Measurements from ENCODE around the gene TPRKB.
"Not testable (repeated sequence)": the region's sequence is repeated elsewhere in the genome, so short reads cannot be mapped to it uniquely, and the experiment has no call there.

The TPRKB gene

GRCh38 chr2:73740767-73741166 lies 3.6 kb upstream of the TPRKB start:
- no peak for DNase-seq (ENCODE audit: extremely low read depth in 1 of 2, low read depth in 1 of 2)

- no peak for DNase-seq (ENCODE audit: extremely low read depth in 1 of 2, low read depth in 1 of 2)
Measured at GRCh38 chr2:73739101-73739500, 2.0 kb upstream of the TPRKB start.

GRCh38 chr2:73736378-73736777 lies 767 bp downstream of the TPRKB start:
- DNase-seq (ENCODE audit: extremely low read depth in 1 of 2, low read depth in 1 of 2), result no peak

- DNase-seq (ENCODE audit: extremely low read depth in 1 of 2, low read depth in 1 of 2), result no peak
Measured at GRCh38 chr2:73730810-73731209, 6.3 kb downstream of the TPRKB start.

GRCh38 chr2:73728711-73729110 lies 8.4 kb downstream of the TPRKB start:
- DNase-seq (ENCODE audit: extremely low read depth in 1 of 2, low read depth in 1 of 2), result no peak

- no peak for DNase-seq (ENCODE audit: extremely low read depth in 1 of 2, low read depth in 1 of 2)
Measured at GRCh38 chr2:73728043-73728442, 9.1 kb downstream of the TPRKB start.

- DNase-seq (ENCODE audit: extremely low read depth in 1 of 2, low read depth in 1 of 2), result not testable (repeated sequence)
Measured at GRCh38 chr2:73726657-73727056, 10.5 kb downstream of the TPRKB start.

GRCh38 chr2:73718851-73719621 lies 18.1 kb downstream of the TPRKB start:
- no peak for DNase-seq (ENCODE audit: extremely low read depth in 1 of 2, low read depth in 1 of 2)

- no peak for DNase-seq (ENCODE audit: extremely low read depth in 1 of 2, low read depth in 1 of 2)
Measured at GRCh38 chr2:73718421-73718820, 18.7 kb downstream of the TPRKB start.

- not testable (repeated sequence) for DNase-seq (ENCODE audit: extremely low read depth in 1 of 2, low read depth in 1 of 2)
Measured at GRCh38 chr2:73717695-73718094, 19.4 kb downstream of the TPRKB start.

GRCh38 chr2:73717251-73717606 lies 19.9 kb downstream of the TPRKB start:
- DNase-seq (ENCODE audit: extremely low read depth in 1 of 2, low read depth in 1 of 2), result no peak

GRCh38 chr2:73716543-73717250 lies 20.4 kb downstream of the TPRKB start:
- DNase-seq (ENCODE audit: extremely low read depth in 1 of 2, low read depth in 1 of 2), result no peak

GRCh38 chr2:73714091-73714490 lies 23.1 kb downstream of the TPRKB start:
- DNase-seq (ENCODE audit: extremely low read depth in 1 of 2, low read depth in 1 of 2), result no peak

GRCh38 chr2:73708527-73708926 lies 28.6 kb downstream of the TPRKB start:
- DNase-seq (ENCODE audit: extremely low read depth in 1 of 2, low read depth in 1 of 2), result no peak

GRCh38 chr2:73707636-73708035 lies 29.5 kb downstream of the TPRKB start:
- no peak for DNase-seq (ENCODE audit: extremely low read depth in 1 of 2, low read depth in 1 of 2)

- no peak for DNase-seq (ENCODE audit: extremely low read depth in 1 of 2, low read depth in 1 of 2)
Measured at GRCh38 chr2:73707058-73707457, 30.1 kb downstream of the TPRKB start.

GRCh38 chr2:73705091-73705490 lies 32.1 kb downstream of the TPRKB start:
- DNase-seq (ENCODE audit: extremely low read depth in 1 of 2, low read depth in 1 of 2), result no peak

GRCh38 chr2:73704285-73704684 lies 32.9 kb downstream of the TPRKB start:
- DNase-seq (ENCODE audit: extremely low read depth in 1 of 2, low read depth in 1 of 2), result no peak

GRCh38 chr2:73703675-73704074 lies 33.5 kb downstream of the TPRKB start:
- DNase-seq (ENCODE audit: extremely low read depth in 1 of 2, low read depth in 1 of 2), result no peak

GRCh38 chr2:73702852-73703493 lies 34.2 kb downstream of the TPRKB start:
- not testable (repeated sequence) for DNase-seq (ENCODE audit: extremely low read depth in 1 of 2, low read depth in 1 of 2)

GRCh38 chr2:73701968-73702665 lies 35.0 kb downstream of the TPRKB start:
- DNase-seq (ENCODE audit: extremely low read depth in 1 of 2, low read depth in 1 of 2), result no peak

All from stimulated activated CD8-positive, alpha-beta memory T cell treated with anti-CD3 and anti-CD28 coated beads, Interleukin-7, amount 100 ng/mL, for 48 hours (primary cell).